Femur (tissue), 1 donor: ENCODE measurements around the gene RGS7.
"Not testable (repeated sequence)": the region's sequence is repeated elsewhere in the genome, so short reads cannot be mapped to it uniquely, and the experiment has no call there.

Source experiments
- DNase-seq: peaks from one replicate; pipeline ENCODE4 v3.0.0-alpha.2; 2017

Gene RGS7

GRCh38 chr1:240763771-240764170 lies 593.2 kb downstream of the RGS7 start:
- no peak for DNase-seq

GRCh38 chr1:240763095-240763494 lies 593.9 kb downstream of the RGS7 start:
- not testable (repeated sequence) for DNase-seq

- DNase-seq, result not testable (repeated sequence)
These were observed 594.5 kb downstream of the RGS7 start for GRCh38 chr1:240762471-240762987.

GRCh38 chr1:240758777-240759176 lies 598.2 kb downstream of the RGS7 start:
- not testable (repeated sequence) for DNase-seq

- no peak for DNase-seq
These were observed 598.7 kb downstream of the RGS7 start for GRCh38 chr1:240758296-240758695.

- no peak for DNase-seq
These were observed 609.1 kb downstream of the RGS7 start for GRCh38 chr1:240747907-240748306.

- DNase-seq, result no peak
These were observed 613.3 kb downstream of the RGS7 start for GRCh38 chr1:240743705-240744104.

- DNase-seq, result no peak
These were observed 617.3 kb downstream of the RGS7 start for GRCh38 chr1:240739754-240740153.

- no peak for DNase-seq
These were observed 617.9 kb downstream of the RGS7 start for GRCh38 chr1:240739139-240739538.

- DNase-seq, result no peak
These were observed 619.2 kb downstream of the RGS7 start for GRCh38 chr1:240737766-240738265.

GRCh38 chr1:240737298-240737697 lies 619.7 kb downstream of the RGS7 start:
- no peak for DNase-seq

- not testable (repeated sequence) for DNase-seq
These were observed 622.3 kb downstream of the RGS7 start for GRCh38 chr1:240734705-240735104.

- no peak for DNase-seq
These were observed 623.0 kb downstream of the RGS7 start for GRCh38 chr1:240734001-240734400.

GRCh38 chr1:240732390-240732789 lies 624.6 kb downstream of the RGS7 start:
- no peak for DNase-seq
